ENCODE measurements around the gene SMIM41.
A peak's percentile ranks its signal among the peaks of the same experiment; 100 is the strongest.

The SMIM41 gene

DNA sequence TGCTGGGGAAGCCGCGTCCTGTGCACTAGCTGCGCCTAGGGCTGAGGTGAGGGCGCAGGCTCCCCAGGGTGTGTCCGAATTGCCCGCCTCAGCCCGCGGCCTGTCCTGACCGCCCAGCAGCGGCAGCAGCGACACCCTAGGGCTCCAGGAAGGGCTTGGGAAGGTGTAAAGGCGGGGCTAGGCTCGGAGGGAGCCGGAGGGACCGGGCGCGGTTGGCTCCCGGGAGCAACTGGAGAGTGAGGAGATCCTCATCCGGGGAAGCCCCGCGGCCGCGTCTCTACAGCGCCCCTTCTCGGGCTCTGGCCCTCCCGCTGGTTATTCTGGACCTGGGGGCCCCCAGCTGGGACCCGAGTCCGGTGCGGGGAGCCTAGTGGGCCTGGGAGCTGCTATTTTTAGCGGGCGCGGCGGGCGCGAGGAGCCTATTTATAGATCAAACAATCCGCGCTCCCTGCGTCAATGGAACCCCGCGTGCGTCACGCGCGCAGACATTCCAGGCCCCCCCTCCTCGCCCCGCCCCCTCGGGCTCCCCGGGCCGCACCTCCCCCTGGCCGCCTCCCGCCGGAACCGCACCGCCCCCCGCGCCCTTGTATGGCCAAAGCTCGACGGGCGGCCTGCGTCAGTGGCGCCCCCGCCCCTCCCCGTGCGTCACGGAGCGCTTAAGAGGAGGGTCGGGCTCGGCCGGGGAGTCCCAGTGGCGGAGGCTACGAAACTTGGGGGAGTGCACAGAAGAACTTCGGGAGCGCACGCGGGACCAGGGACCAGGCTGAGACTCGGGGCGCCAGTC, 28.6 kb upstream of the SMIM41 start, which contains the start of gene NR4A1:
TSS of gene NR4A1 (plus strand) at position 685 of the 784 bp plus-strand sequence. CDS start 2,887 bp downstream, outside the sequence.
- DNase-seq (ENCODE audit: low read depth), result peak; percentile 99

- no peak for DNase-seq (ENCODE audit: low read depth)
Measured at GRCh38 chr12:52052468-52053186, 26.9 kb upstream of the SMIM41 start.

DNA sequence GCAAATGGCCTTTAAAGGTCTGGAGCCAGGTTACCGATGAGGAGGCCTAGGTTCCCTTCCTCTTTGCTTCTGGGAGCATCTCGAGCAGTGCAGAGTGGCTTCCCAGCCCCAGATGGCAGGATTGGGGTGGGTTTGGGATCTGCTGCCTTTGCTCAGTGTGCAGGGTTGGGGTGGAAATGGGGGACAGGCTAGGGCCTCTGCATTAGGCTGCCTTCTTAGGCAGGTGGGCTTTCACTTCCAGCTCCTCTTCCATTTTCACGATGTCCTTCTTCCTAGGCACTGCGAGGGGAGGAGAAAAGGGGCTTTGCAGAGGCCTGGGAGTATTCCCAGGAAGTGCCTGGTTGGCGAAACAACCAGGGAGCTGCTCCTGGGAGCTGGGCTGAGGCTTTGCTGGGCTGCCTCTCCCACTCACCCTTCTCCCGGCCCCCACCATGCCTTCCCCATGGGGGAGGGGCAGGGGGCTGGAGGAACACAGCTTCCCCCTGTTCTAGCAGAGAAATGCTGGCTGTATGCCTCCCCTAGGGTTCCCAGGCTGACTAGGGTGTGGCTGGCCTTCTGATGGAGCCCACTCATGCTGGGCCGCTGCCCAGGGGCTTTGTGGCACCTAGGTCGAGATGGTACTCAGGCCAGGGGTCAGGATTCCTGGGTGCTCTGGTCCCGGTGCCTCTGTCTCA, 25.8 kb upstream of the SMIM41 start:
- no peak for DNase-seq (ENCODE audit: low read depth)

- no peak for DNase-seq (ENCODE audit: low read depth)
Measured at GRCh38 chr12:52054231-52054832, 25.2 kb upstream of the SMIM41 start.

DNA sequence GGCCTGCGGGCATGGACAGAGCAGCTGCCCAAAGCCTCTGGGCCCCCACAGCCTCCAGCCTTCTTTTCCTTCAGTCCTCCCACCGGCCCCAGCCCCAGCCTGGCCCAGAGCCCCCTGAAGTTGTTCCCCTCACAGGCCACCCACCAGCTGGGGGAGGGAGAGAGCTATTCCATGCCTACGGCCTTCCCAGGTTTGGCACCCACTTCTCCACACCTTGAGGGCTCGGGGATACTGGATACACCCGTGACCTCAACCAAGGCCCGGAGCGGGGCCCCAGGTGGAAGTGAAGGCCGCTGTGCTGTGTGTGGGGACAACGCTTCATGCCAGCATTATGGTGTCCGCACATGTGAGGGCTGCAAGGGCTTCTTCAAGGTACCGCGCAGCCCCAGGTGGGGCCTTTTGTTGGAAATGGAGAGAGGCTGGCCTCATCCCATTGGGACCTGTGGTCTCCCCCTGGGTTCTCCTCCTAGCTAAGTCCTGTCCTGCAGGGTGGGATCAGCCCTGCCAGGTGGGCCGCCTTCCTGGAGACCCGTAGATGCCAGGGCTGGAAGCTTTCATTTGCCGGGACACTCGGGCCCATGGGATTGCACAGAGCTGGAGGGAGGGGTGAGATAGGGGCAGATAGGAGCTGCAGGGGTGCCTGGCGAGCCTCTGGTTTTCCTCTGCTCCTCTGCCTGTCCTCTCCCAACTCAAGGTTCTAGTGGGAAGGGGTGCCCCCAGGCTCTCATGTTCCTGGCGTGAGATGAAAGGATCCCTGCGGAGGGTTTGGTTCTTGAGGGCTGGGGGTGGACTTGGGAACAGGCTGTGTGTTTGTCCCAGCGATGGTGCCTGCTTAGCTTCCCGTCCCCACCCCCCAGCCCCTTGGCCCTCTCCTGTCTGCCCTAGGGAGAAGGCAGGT, 24.4 kb upstream of the SMIM41 start:
- DNase-seq (ENCODE audit: low read depth), result no peak

DNA sequence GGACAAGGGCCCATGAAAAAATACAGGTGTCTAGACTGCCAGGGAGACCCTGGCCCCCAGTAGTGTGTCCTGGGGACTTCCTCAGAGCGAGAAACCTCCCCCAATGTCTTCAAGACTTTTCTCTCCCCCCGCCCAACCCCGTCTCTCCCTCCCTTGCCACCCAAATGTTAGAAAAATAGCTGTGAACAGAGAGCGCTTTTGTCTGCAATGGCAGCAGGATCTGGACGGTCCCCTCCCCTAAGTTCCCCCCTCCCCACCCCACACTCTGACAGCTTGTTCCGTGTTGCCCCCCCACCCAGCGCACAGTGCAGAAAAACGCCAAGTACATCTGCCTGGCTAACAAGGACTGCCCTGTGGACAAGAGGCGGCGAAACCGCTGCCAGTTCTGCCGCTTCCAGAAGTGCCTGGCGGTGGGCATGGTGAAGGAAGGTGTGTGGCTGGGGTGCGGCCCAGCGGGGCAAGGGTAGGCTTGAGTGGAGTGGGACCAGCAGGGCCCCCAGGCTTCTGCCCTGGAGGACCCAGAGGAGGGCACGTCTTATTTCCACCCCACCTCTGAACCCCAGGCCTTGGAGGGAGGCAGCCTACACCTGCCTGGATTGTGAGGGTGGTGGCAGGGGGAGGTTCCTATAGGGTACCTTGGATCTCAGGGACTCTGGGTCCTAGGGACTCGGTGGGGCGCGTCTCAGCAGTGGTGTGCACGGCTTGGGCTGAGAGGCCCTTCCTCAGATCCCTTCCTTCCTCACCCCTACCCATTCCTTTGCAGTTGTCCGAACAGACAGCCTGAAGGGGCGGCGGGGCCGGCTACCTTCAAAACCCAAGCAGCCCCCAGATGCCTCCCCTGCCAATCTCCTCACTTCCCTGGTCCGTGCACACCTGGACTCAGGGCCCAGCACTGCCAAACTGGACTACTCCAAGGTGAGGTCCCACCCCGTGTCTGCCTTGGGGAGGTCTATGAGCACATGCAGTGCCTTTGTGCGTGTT, 23.5 kb upstream of the SMIM41 start:
- DNase-seq (ENCODE audit: low read depth), result no peak

- no peak for DNase-seq (ENCODE audit: low read depth)
Measured at GRCh38 chr12:52056801-52057637, 22.5 kb upstream of the SMIM41 start.

DNA sequence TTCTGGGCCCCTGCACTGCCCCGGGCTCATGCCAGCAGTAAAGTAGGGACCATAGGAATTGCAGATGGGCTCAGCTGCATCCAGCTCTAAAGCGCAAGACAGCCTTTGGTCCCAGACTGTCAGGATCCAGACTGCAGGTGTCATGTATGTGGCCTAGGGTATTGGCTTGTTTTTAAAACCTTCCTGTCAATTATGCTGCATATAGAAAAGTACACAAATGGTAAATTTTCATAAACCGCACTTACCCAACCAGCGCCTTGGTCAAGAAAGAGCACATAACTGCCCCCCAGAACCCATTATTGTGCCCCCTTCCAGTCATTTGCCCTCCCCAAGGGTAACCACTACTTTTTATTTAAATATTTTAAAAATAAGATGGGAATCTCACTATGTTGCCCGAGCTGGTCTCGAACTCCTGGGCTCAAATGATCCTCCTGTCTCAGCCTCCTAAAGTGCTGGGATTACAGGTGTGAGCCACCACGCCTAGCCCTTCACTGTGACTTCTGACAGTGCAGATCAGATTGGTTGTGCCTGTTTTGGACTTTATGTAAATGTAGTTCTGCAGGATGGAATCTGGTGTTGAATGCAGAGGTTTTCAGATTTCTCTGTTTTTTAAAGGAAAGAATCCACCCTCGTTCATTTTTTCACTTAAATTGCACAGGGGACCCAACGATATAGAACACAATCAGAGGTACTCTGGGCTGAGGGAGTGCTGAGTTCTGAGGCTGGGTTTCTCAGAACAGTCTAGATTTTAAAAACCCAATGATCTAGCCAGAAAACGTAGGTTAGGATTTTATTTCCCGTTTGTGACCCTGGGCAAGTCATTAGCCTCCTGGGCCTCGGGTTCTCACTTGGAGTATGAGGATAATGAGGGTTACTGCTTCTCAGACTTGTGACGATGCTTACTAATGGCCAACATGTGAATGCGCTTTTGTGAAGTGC, 21.6 kb upstream of the SMIM41 start:
- DNase-seq (ENCODE audit: low read depth), result no peak

- DNase-seq (ENCODE audit: low read depth), result no peak
Measured at GRCh38 chr12:52058631-52059361, 20.7 kb upstream of the SMIM41 start.

DNA sequence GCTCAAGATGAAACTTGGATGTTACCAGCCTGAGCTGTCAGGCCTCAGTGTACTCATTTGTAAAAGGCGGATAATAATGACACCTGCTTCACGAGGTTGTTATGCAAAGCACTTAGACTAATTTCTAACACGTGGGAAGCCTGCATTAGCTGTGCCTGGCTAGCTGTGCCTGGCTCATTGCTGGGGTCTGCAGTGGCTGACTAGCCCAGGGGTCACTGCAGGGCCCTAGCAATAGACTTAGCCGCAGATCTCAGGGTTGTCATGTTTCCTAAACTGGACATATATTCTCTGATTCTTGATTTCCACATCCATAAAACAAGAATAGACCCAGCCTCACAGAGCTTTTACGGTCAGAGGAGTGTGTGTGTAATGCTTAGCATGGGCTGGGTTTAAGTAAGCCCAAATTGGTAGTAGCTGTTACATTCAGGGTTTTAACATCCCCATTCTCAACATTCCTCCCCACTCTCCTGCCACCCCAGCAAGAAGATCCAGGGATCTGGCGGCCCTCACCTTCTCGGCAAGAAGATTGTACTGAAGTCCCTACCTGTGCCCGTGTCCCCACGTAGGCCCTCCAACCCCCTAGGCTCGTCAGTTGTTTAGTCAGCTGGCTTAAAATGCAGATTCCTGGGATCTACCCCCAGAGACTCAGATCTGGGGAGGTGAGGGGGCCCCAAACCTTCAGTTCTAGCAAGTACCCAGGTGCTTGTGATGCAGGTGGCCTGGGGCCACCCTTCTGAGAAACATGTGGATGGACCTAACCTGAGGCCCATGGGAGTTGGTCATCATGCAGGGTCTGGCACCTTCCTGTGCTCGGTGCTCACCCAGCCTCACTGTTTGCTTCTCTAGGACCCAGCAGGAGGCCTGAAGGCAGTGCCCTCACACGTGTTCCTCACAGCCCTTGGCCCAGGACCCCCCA, 19.7 kb upstream of the SMIM41 start:
- DNase-seq (ENCODE audit: low read depth), result no peak

- no peak for DNase-seq (ENCODE audit: low read depth)
Measured at GRCh38 chr12:52060498-52061177, 18.9 kb upstream of the SMIM41 start.

GRCh38 chr12:52061470-52062166, 17.9 kb upstream of the SMIM41 start:
- DNase-seq (ENCODE audit: low read depth), result no peak

DNA sequence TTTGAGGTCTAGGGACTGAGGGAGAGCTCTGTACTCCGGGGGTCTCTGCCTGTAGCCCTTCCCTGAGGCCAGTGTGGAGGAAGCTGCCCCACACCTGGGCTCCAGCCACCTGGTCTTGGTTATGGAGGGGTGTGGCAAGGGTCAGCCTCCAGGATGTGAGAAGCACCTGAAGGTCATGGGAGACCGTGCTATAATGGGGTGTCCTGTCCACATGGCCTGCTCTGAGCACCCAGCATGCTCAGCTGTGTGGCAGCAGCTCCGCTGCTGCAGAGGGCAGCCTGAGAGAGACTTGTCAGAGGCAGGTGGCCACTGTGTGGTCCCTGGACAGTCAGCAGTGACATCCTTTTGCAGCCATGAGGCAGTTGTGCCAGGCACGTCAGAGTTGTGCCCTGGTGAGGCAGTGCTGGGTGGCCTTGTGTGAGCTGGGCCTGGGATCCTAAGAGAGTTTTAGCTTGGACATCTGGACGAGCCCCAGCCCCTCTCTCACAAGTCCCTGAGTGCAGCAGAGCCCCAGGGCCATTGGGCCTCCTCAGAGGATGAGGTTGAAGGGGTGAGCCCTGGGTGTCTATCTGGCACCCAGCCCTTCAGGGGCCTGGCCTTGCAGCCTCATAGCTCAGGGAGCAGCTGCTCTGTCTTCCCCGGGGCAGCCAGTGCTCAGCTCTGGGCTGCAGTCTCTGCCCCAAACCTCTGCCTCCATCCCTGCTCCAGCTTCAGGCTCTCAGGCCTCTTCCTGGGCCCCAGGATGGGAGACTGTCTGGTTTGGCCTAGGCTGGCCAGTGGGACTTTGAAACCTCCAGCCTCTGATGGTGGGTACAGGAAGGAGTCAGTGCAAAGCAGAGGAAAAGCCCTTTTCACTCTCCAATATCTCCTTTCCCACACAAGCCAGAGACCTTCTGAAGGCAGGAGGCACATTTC, 17.1 kb upstream of the SMIM41 start:
- DNase-seq (ENCODE audit: low read depth), result no peak

All from activated T-helper 9 cell treated with anti-CD3 and anti-CD28 coated beads, Interleukin-2, amount 50 U/mL, for 16 hours (primary cell).